Fibroblast of lung (primary cell): ENCODE results near the gene PLPPR4. TPM values are rescaled to one million over a fixed set of nuclear protein-coding genes. Genes with fewer than 3 reads are reported as not detected.

Source experiments
- DNase-seq, 2 donors: peaks; one replicate each; pipeline versions ENCODE4 v3.0.0 to v3.0.0-alpha.2; 2010; ENCODE audit warnings: low read depth in 2 of 2
- H2AFZ ChIP-seq: 2 replicates; pipeline ENCODE4 v1.5.1; 2012; ENCODE audit warnings: low read length, control low read depth, inconsistent platforms
- H3K27ac ChIP-seq: 2 replicates; pipeline ENCODE4 v1.5.1; 2011; ENCODE audit warnings: low read length, control low read depth; ENCODE audit not compliant: insufficient read depth
- H3K27me3 ChIP-seq: 2 replicates; pipeline ENCODE4 v1.5.1; 2011; ENCODE audit warnings: mild to moderate bottlenecking, low read length; ENCODE audit not compliant: control insufficient read depth, insufficient read depth
- H3K36me3 ChIP-seq: 2 replicates; pipeline ENCODE4 v1.5.1; 2011; ENCODE audit warnings: low read length; ENCODE audit not compliant: control insufficient read depth, insufficient read depth
- H3K4me1 ChIP-seq: 2 replicates; pipeline ENCODE4 v1.5.1; 2011; ENCODE audit warnings: low read length; ENCODE audit not compliant: control insufficient read depth, insufficient read depth; ENCODE audit errors: extremely low read depth
- H3K4me2 ChIP-seq: 2 replicates; pipeline ENCODE4 v1.5.1; 2011; ENCODE audit warnings: low read length, control low read depth; ENCODE audit not compliant: insufficient read depth; ENCODE audit errors: extremely low read depth
- H3K4me3 ChIP-seq, 4 experiments: fragments of 200-600 bp in 1 of 4; sonication (generic) in 1 of 4; replicated peaks in 1 of 4; 2 replicates each; pipeline ENCODE4 v1.5.1; 2011 to 2016; ENCODE audit warnings: low read length in 4 of 4, low read depth in 3 of 4, mild to moderate bottlenecking in 3 of 4, control low read depth in 2 of 4, inconsistent platforms in 1 of 4, mixed read lengths in 1 of 4; ENCODE audit not compliant: insufficient read depth in 1 of 4; ENCODE audit errors: control extremely low read depth in 1 of 4
- H3K79me2 ChIP-seq: 2 replicates; pipeline ENCODE4 v1.5.1; 2012; ENCODE audit warnings: mild to moderate bottlenecking, low read length, inconsistent platforms; ENCODE audit not compliant: control insufficient read depth, insufficient read depth
- H3K9ac ChIP-seq: 2 replicates; pipeline ENCODE4 v1.5.1; 2011; ENCODE audit warnings: mild to moderate bottlenecking, low read length, control low read depth; ENCODE audit not compliant: insufficient read depth
- H3K9me3 ChIP-seq: 2 replicates; pipeline ENCODE4 v1.5.1; 2012; ENCODE audit warnings: low read depth, low read length; ENCODE audit not compliant: control insufficient read depth, insufficient read depth
- H4K20me1 ChIP-seq: 2 replicates; pipeline ENCODE4 v1.5.1; 2011; ENCODE audit warnings: low read length; ENCODE audit not compliant: control insufficient read depth, insufficient read depth; ENCODE audit errors: extremely low read depth
- EZH2 ChIP-seq: IDR thresholded peaks from 2 replicates; pipeline ENCODE4 v1.5.1; 2012; ENCODE audit warnings: low read length, control low read depth, mild to moderate bottlenecking; ENCODE audit errors: missing control alignments
- polyA plus RNA-seq, 2 donors: library from polyadenylated mRNA; depleted of rRNA in 1 of 2; stranded (reverse) in 1 of 2; unstranded in 1 of 2; fragments of >200 nt; gene quantifications; 2 replicates each; pipeline ENCODE4 v1.2.1, GENCODE V29; 2011 to 2012; ENCODE audit warnings: missing spikeins in 1 of 2
- total RNA-seq: library from RNA; depleted of rRNA; stranded (reverse); fragments of >200 nt; gene quantifications from 2 replicates; pipeline ENCODE4 v1.2.1, GENCODE V29; 2014
- TF ChIP-seq, protein P1 (sequence below), 2 donors: IDR thresholded peaks in 1 of 2; conservative IDR thresholded peaks in 1 of 2; 1 replicate in 1 of 2; 2 replicates in 1 of 2; pipeline ENCODE4 v1.5.1; 2011 to 2012; ENCODE audit warnings: low read length in 2 of 2, control low read depth in 1 of 2, inconsistent platforms in 1 of 2, low read depth in 1 of 2, mild to moderate bottlenecking in 1 of 2

PLPPR4 gene
- total and polyA plus RNA-seq, 2 donors (not counting 1 experiment from before 2014, with no cell fraction given): 7.1 to 101 TPM

GRCh38 chr1:99332561-99332960 lies 68.3 kb downstream of the PLPPR4 start:
- Histone ChIP-seq H3K4me1 (no peaks in the 10 kb centered on the region), H3K27me3 (no peaks in the 10 kb centered on the region), H4K20me1 (no peaks in the 10 kb centered on the region), H3K79me2 (no peaks in the 10 kb centered on the region), H3K27ac (no peak overlapping the region), H2AFZ (no peak overlapping the region), H3K4me3 (no peak overlapping the region), H3K9ac (no peak overlapping the region), H3K36me3 (no peaks in the 10 kb centered on the region), H3K4me2 (no peak overlapping the region), H3K9me3 (no peaks in the 10 kb centered on the region)
- DNase-seq: no peak
- TF ChIP-seq, protein P1, sequence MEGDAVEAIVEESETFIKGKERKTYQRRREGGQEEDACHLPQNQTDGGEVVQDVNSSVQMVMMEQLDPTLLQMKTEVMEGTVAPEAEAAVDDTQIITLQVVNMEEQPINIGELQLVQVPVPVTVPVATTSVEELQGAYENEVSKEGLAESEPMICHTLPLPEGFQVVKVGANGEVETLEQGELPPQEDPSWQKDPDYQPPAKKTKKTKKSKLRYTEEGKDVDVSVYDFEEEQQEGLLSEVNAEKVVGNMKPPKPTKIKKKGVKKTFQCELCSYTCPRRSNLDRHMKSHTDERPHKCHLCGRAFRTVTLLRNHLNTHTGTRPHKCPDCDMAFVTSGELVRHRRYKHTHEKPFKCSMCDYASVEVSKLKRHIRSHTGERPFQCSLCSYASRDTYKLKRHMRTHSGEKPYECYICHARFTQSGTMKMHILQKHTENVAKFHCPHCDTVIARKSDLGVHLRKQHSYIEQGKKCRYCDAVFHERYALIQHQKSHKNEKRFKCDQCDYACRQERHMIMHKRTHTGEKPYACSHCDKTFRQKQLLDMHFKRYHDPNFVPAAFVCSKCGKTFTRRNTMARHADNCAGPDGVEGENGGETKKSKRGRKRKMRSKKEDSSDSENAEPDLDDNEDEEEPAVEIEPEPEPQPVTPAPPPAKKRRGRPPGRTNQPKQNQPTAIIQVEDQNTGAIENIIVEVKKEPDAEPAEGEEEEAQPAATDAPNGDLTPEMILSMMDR (conservative IDR thresholded peaks at IDR 0.05 in 1 of 2, IDR thresholded peaks at IDR 0.05 in 1 of 2; ENCODE audit: low read depth in 1 of 2, low read length in 2 of 2): no peak
- no peak for TF ChIP-seq EZH2

GRCh38 chr1:99334991-99335390 lies 70.7 kb downstream of the PLPPR4 start:
- Histone ChIP-seq H3K27ac (no peak overlapping the region), H4K20me1 (no peaks in the 10 kb centered on the region), H3K79me2 (no peaks in the 10 kb centered on the region), H3K4me2 (no peak overlapping the region), H2AFZ (no peak overlapping the region), H3K4me3 (no peak overlapping the region), H3K9ac (no peak overlapping the region), H3K9me3 (no peaks in the 10 kb centered on the region), H3K36me3 (no peaks in the 10 kb centered on the region), H3K27me3 (no peaks in the 10 kb centered on the region), H3K4me1 (no peaks in the 10 kb centered on the region)
- TF ChIP-seq EZH2: no peak
- TF ChIP-seq, protein P1 (conservative IDR thresholded peaks at IDR 0.05 in 1 of 2, IDR thresholded peaks at IDR 0.05 in 1 of 2; ENCODE audit: low read depth in 1 of 2, low read length in 2 of 2): no peak
- no peak for DNase-seq

DNA sequence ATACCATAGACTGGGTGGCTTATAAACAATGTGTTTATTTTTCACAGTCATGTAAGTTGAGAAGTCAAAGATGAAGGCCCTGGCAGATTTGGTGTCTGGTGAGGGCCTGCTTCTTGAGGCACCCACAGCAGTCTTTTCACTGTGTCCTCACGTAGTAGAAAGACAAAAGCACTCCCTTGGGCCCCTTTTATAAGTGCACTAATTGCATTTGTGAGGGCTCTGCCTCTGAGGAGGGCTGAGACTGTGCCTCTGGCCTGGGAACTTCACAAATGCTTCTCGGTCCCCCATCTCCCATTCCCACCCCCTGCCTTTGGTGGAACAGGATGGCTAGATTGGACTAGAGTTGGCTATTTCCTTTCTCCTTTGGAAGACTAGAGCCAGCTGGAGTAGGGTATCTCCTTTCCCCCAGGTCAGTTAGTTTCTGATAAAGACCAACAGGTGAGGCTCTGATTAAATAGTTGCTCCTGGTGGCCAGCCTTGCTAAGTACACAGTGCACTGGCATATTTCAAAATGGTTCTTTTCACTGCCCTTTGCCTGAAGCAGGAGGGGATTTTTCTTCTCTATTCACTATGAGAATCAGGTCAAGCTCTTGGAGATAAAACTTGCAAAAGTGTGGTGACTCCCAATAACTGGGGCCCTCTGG lies 82.9 kb downstream of the PLPPR4 start:
- Histone ChIP-seq H3K4me2 (no peak overlapping the region), H3K4me3 (no peak overlapping the region), H3K9ac (no peak overlapping the region), H3K79me2 (no peaks in the 10 kb centered on the region), H3K4me1 (no peaks in the 10 kb centered on the region), H3K36me3 (no peaks in the 10 kb centered on the region), H4K20me1 (no peaks in the 10 kb centered on the region), H3K27me3 (no peaks in the 10 kb centered on the region), H3K9me3 (no peaks in the 10 kb centered on the region), H3K27ac (no peak overlapping the region), H2AFZ (no peak overlapping the region)
- no peak for TF ChIP-seq EZH2
- TF ChIP-seq, protein P1 (conservative IDR thresholded peaks at IDR 0.05 in 1 of 2, IDR thresholded peaks at IDR 0.05 in 1 of 2; ENCODE audit: low read depth in 1 of 2, low read length in 2 of 2): no peak
- no peak for DNase-seq
